GM12878 (cell line): ENCODE data around the gene CIDEC. TPM values are rescaled to one million over a fixed set of nuclear protein-coding genes. Genes with fewer than 3 reads are reported as not detected.

ENCODE experiments used
- ATAC-seq: fragments of 200-7000 bp; cut with Tn5 transposase; 3 replicates; pipeline ENCODE4 v1.9.1; 2020; ENCODE audit warnings: mild to moderate bottlenecking, moderate library complexity
- BruUV-seq: library from RNA; stranded (reverse); fragments of 400-500 nt; replicated peaks from 2 replicates; lab custom pipeline; 2021; lab: Mats Ljungman, UMichigan
- CTCF ChIA-PET: fragments of 300-600 bp; sonication (Branson Sonifier 250); formaldehyde crosslinking; extraction: SDS; loops from one replicate; lab custom pipeline; 2021; ENCODE audit warnings: inconsistent platforms; lab: Yijun Ruan, JAX
- POLR2A ChIA-PET: fragments of 350-600 bp; formaldehyde crosslinking; extraction: SDS; loops from one replicate; lab custom pipeline; 2021; ENCODE audit warnings: inconsistent platforms; lab: Charles Lee
- RAD21 ChIA-PET: fragments of 300-600 bp; sonication (Branson Sonifier 250); formaldehyde crosslinking; loops from one replicate; lab custom pipeline; 2023; ENCODE audit warnings: antibody characterized with exemption; ENCODE audit not compliant: unreplicated experiment; lab: Charles Lee
- SMC1A ChIA-PET: fragments of 300-600 bp; sonication (Branson Sonifier 250); formaldehyde crosslinking; loops from one replicate; lab custom pipeline; 2023; ENCODE audit not compliant: unreplicated experiment, uncharacterized antibody; lab: Charles Lee
- DNase-seq: peaks from one replicate; pipeline ENCODE4 v3.0.0-alpha.2; 2011; ENCODE audit warnings: low read depth, low spot score
- FAIRE-seq: peaks from 3 replicates; lab custom pipeline; 2011; peaks lifted over from hg19 to GRCh38; lab: Jason Lieb, UNC
- H2AFZ ChIP-seq: 2 replicates; pipeline ENCODE4 v1.6.0; 2011; ENCODE audit warnings: low read depth, low read length, control low read depth; ENCODE audit not compliant: control insufficient read depth
- H3K27ac ChIP-seq: 2 replicates; pipeline ENCODE4 v1.5.1; 2011; ENCODE audit warnings: control low read depth; ENCODE audit not compliant: control insufficient read depth, insufficient read depth
- H3K27me3 ChIP-seq, 2 experiments: replicated peaks in 1 of 2; 2 replicates each; pipeline versions ENCODE4 v1.6.0 to v1.6.1; 2011; ENCODE audit warnings: low read length in 1 of 2; ENCODE audit not compliant: control insufficient read depth in 2 of 2, insufficient read depth in 2 of 2
- H3K36me3 ChIP-seq, 2 experiments: 2 replicates each; pipeline ENCODE4 v1.5.1; 2011; ENCODE audit warnings: low read length in 1 of 2; ENCODE audit not compliant: control insufficient read depth in 2 of 2, insufficient read depth in 2 of 2
- H3K4me1 ChIP-seq: 2 replicates; pipeline ENCODE4 v1.6.1; 2011; ENCODE audit warnings: mild to moderate bottlenecking, low read length, moderate library complexity, mixed read lengths; ENCODE audit not compliant: control insufficient read depth, insufficient read depth
- H3K4me2 ChIP-seq: 2 replicates; pipeline ENCODE4 v1.6.0; 2011; ENCODE audit warnings: control low read depth; ENCODE audit not compliant: control insufficient read depth, insufficient read depth
- H3K4me3 ChIP-seq: fragments of 200-600 bp; sonication (generic); 2 replicates; pipeline ENCODE4 v1.5.1; 2016
- H3K79me2 ChIP-seq: 2 replicates; pipeline ENCODE4 v1.6.0; 2011; ENCODE audit warnings: low read length; ENCODE audit not compliant: control insufficient read depth, insufficient read depth
- H3K9ac ChIP-seq: 2 replicates; pipeline ENCODE4 v1.8.0; 2011; ENCODE audit warnings: low read length, control low read depth, mixed read lengths; ENCODE audit not compliant: control insufficient read depth, insufficient read depth
- H3K9me3 ChIP-seq: replicated peaks from 3 replicates; pipeline ENCODE4 v1.5.1; 2011; ENCODE audit warnings: mild to moderate bottlenecking, low read length; ENCODE audit not compliant: control insufficient read depth, insufficient read depth
- H4K20me1 ChIP-seq: 2 replicates; pipeline ENCODE4 v1.6.0; 2011; ENCODE audit not compliant: control insufficient read depth, insufficient read depth
- CHD2 ChIP-seq: IDR thresholded peaks from 2 replicates; pipeline ENCODE4 v1.6.1; 2011; ENCODE audit warnings: low read depth, low read length, improper control_type of control experiment, borderline replicate concordance
- CREM ChIP-seq: IDR thresholded peaks from 2 replicates; pipeline ENCODE4 v1.6.1; 2014; ENCODE audit warnings: antibody characterized with exemption, low read depth
- CTCF ChIP-seq, 3 experiments: IDR thresholded peaks in 2 of 3; conservative IDR thresholded peaks in 1 of 3; 2 replicates each; pipeline ENCODE4 v1.5.1; 2011; ENCODE audit warnings: low read depth in 3 of 3, low read length in 3 of 3, mild to moderate bottlenecking in 3 of 3, control low read depth in 2 of 3, moderate library complexity in 2 of 3, inconsistent platforms in 1 of 3, mixed read lengths in 1 of 3; ENCODE audit not compliant: control insufficient read depth in 2 of 3, insufficient read depth in 1 of 3; ENCODE audit errors: extremely low read depth in 1 of 3
- POLR2A ChIP-seq: IDR thresholded peaks from 2 replicates; pipeline ENCODE4 v1.6.1; 2011; ENCODE audit warnings: low read depth, mild to moderate bottlenecking, low read length
- WGBS: methylation state at CpG from one replicate; pipeline ENCODE4 v1.1.6; 2016; ENCODE audit warnings: low lambda C conversion rate; ENCODE audit not compliant: insufficient replicate concordance, insufficient coverage; ENCODE audit errors: missing lambda C conversion rate; 5-methylcytosine and 5-hydroxymethylcytosine counted together
- in situ Hi-C: fragments of 300-500 bp; cut with MboI; formaldehyde crosslinking; loops from 9 replicates; pipeline ENCODE4 v1.14.3; 2018; ENCODE audit warnings: mixed read lengths
- intact Hi-C: fragments of 100-400 bp; cut with micrococcal nuclease; formaldehyde crosslinking; loops from one replicate; pipeline ENCODE4 v1.14.2; 2022; ENCODE audit not compliant: unreplicated experiment
- polyA plus RNA-seq, 11 experiments: library from polyadenylated mRNA; depleted of rRNA in 4 of 11; unstranded in 6 of 11; stranded (reverse) in 5 of 11; fragments of >200 nt; fragmentation: Nextera tagmentation in 4 of 11; fragmentation: Illumina TruSeq in 1 of 11; extraction: Ambion mirVana in 4 of 11; extraction: Trizol in 1 of 11; gene quantifications; 1 replicate in 1 of 11; 2 replicates in 10 of 11; pipeline versions ENCODE4 v1.2.1 to v1.2.3, GENCODE V29; 2011 to 2016; ENCODE audit warnings: inconsistent platforms in 2 of 11, missing spikeins in 2 of 11, low read depth in 1 of 11
- total RNA-seq, 4 experiments: library from RNA; depleted of rRNA in 3 of 4; stranded (reverse); fragments of >200 nt in 3 of 4; fragmentation: Illumina TruSeq in 1 of 4; extraction: Trizol in 1 of 4; gene quantifications; 2 replicates each; pipeline versions ENCODE4 v1.2.1 to v1.2.3, GENCODE V29; 2013 to 2021

CIDEC gene
- total and polyA plus RNA-seq, 10 of the 15 experiments (the other 5 are each of a cell fraction or from before 2014, with no cell fraction given): 0.10 to 0.49 TPM; not detected in 8

GRCh38 chr3:9820946-9821345 lies 59.1 kb downstream of the CIDEC start:
- intact Hi-C loops: no loop called here
- no peaks in the 10 kb centered on the region for H4K20me1 ChIP-seq
- H3K4me3 ChIP-seq: no peak overlapping the region
- no peak for TF ChIP-seq CREM
- TF ChIP-seq CTCF (IDR thresholded peaks at IDR 0.05 in 2 of 3, conservative IDR thresholded peaks at IDR 0.05 in 1 of 3; ENCODE audit: control insufficient read depth in 2 of 3, extremely low read depth in 1 of 3, insufficient read depth in 1 of 3, low read depth in 3 of 3, low read length in 3 of 3): 0 out of 6 replicates have a peak, but pooled peaks of 2 of the 3 experiments have one; percentile 13 to 22
- TF ChIP-seq, all 136 proteins: peak for 1
- SMC1A ChIA-PET: no interaction called here
- CTCF ChIA-PET: interaction anchor here (2.4 kb wide), 1 partner anchor 10 kb away, joined by 6 read pairs; no protein-coding TSS in a partner anchor
- WGBS: 94% methylated on average over 2 of the region's 2 CpGs
- no peaks in the 10 kb centered on the region for H3K79me2 ChIP-seq
- H3K27me3 ChIP-seq: no peaks in the 10 kb centered on the region
- RAD21 ChIA-PET: no interaction called here
- H3K36me3 ChIP-seq: no peaks in the 10 kb centered on the region
- in situ Hi-C loops: no loop called here
- BruUV-seq: no TSS peak
- H3K27ac ChIP-seq: no peak overlapping the region
- H2AFZ ChIP-seq: no peak overlapping the region
- POLR2A ChIA-PET: no interaction called here
- DNase-seq: no peak
- ATAC-seq: peak; percentile 68
- no peak overlapping the region for H3K4me2 ChIP-seq
- no peak for FAIRE-seq
- H3K9ac ChIP-seq: no peak overlapping the region
- no peaks in the 10 kb centered on the region for H3K4me1 ChIP-seq
- H3K9me3 ChIP-seq: no peaks in the 10 kb centered on the region

GRCh38 chr3:9820543-9820942 lies 59.5 kb downstream of the CIDEC start:
- ChIA-PET SMC1A (no interaction called here), RAD21 (no interaction called here)
- WGBS: 83% methylated on average over 12 of the region's 12 CpGs
- TF ChIP-seq CHD2 (no peak), POLR2A (0 out of 2 replicates have a peak, but pooled peaks have one; percentile 5)
- TF ChIP-seq, all 136 proteins: peak for 1
- no peaks in the 10 kb centered on the region for H3K4me1 ChIP-seq
- no peaks in the 10 kb centered on the region for H3K36me3 ChIP-seq
- DNase-seq (no peak), FAIRE-seq (no peak), ATAC-seq (no peak)
- no peak overlapping the region for H2AFZ ChIP-seq
- intact Hi-C loops: no loop called here
- H3K4me3 ChIP-seq: no peak overlapping the region
- H4K20me1 ChIP-seq: no peaks in the 10 kb centered on the region
- in situ Hi-C loops: no loop called here
- H3K27me3 ChIP-seq: no peaks in the 10 kb centered on the region
- H3K9me3 ChIP-seq: no peaks in the 10 kb centered on the region
- ChIA-PET CTCF (interaction anchor here (2.4 kb wide), 1 partner anchor 10 kb away, joined by 6 read pairs; no protein-coding TSS in a partner anchor), POLR2A (no interaction called here)
- H3K4me2 ChIP-seq: no peak overlapping the region
- no peaks in the 10 kb centered on the region for H3K79me2 ChIP-seq
- H3K9ac ChIP-seq: no peak overlapping the region
- no peak overlapping the region for H3K27ac ChIP-seq
- no TSS peak for BruUV-seq
